Measurements from ENCODE around the gene SLC5A9. TPM values are rescaled to one million over a fixed set of nuclear protein-coding genes. Genes with fewer than 3 reads are reported as not detected.
"Not testable (repeated sequence)": the region's sequence is repeated elsewhere in the genome, so short reads cannot be mapped to it uniquely, and the experiment has no call there.

SLC5A9 gene
- total and polyA plus RNA-seq, 2 of the 13 experiments (the other 11 are each of a cell fraction or from before 2014, with no cell fraction given) = 42.0 to 65.0 TPM

DNA sequence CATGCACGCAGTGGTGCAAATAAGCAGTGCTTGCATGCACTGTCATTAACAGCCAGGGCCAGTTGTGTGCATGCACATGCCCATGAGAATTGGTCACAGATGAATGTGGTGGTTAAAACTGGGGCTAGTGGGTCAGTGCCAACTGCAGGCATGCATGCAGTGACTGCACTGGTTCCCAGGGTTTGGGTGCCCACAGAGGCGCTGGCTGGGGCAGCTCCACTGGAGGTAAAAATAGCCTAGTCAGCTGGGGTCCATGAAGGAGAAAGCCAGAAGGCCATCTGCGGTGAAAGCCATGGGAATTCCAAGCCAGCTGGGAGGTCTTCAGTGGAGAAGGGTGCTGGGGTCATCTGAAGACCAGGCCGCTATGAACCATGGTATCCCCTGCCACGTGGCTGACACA, 70.2 kb downstream of the SLC5A9 start:
- H3K4me1 ChIP-seq (ENCODE audit: insufficient read depth, low read length) = no peaks in the 10 kb centered on the region
- ATAC-seq = no peak
- no peak overlapping the region for H3K9ac ChIP-seq (ENCODE audit: insufficient read depth, low read depth, low read length)
- no peaks in the 10 kb centered on the region for H3K9me3 ChIP-seq (ENCODE audit: low read length)
- no TSS peak for BruUV-seq (replicated peaks)
- TF ChIP-seq CBX1 (IDR thresholded peaks at IDR 0.05; ENCODE audit: low read depth) (no peak), GZF1 (CRISPR knock-in tag; IDR thresholded peaks at IDR 0.05) (no peak)
- WGBS (ENCODE audit: low lambda C conversion rate) = 62% methylated on average over 4 of the region's 5 CpGs
- in situ Hi-C loops (cut with HindIII; ENCODE audit: extremely low pct_ligation_motif_present, low pct_unique_long_range_greater_than_20kb) = no loop called here
- CTCF ChIA-PET (ENCODE audit: low intra/inter-chr PET ratio, low total read pairs) = no interaction called here
- intact Hi-C loops (cut with micrococcal nuclease; ENCODE audit: unreplicated experiment) = no loop called here
- no peaks in the 10 kb centered on the region for H3K36me3 ChIP-seq (replicated peaks in 1 of 2; ENCODE audit: control insufficient read depth in 1 of 2, insufficient read depth in 2 of 2, low read length in 2 of 2)
- H4K20me1 ChIP-seq (ENCODE audit: insufficient read depth, low read length) = no peaks in the 10 kb centered on the region
- no peak overlapping the region for H2AFZ ChIP-seq (ENCODE audit: low read length)
- no peak overlapping the region for H3K4me3 ChIP-seq (replicated peaks in 1 of 3; ENCODE audit: insufficient read depth in 1 of 3, low read depth in 2 of 3, low read length in 3 of 3)
- FAIRE-seq = no peak
- POLR2A ChIA-PET = no interaction called here
- no peak for DNase-seq (ENCODE audit: low spot score)
- H3K79me2 ChIP-seq (ENCODE audit: insufficient read depth, low read length) = no peaks in the 10 kb centered on the region
- no peak overlapping the region for H3K4me2 ChIP-seq (ENCODE audit: low read depth, low read length)
- H3K27ac ChIP-seq (ENCODE audit: extremely low read length, insufficient read depth, low read length) = no peak overlapping the region
- no peaks in the 10 kb centered on the region for H3K27me3 ChIP-seq (ENCODE audit: control insufficient read depth in 1 of 2, insufficient read depth in 2 of 2, low read length in 2 of 2)

DNA sequence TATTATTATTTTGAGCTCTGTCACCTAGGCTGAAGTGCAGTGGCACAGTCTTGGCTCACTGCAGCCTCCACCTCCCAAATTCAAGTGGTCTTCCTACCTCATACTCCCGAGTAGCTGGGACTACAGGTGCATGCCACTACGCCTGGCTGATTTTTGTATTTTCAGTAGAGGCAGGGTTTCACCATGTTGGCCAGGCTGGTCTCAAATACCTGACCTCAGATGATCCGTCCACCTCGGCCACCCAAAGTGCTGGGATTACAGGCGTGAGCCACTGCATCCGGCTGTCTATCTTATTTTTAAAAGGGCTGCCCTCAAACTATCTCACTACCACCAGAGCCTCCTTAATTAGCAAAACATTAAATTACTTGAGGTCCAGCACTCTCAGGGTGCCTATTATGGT, 71.6 kb downstream of the SLC5A9 start:
- H3K4me2 ChIP-seq (ENCODE audit: low read depth, low read length); H3K9ac ChIP-seq (ENCODE audit: insufficient read depth, low read depth, low read length); FAIRE-seq; POLR2A ChIA-PET; H4K20me1 ChIP-seq (ENCODE audit: insufficient read depth, low read length); H3K4me3 ChIP-seq (replicated peaks in 1 of 3; ENCODE audit: insufficient read depth in 1 of 3, low read depth in 2 of 3, low read length in 3 of 3); H3K27me3 ChIP-seq (ENCODE audit: control insufficient read depth in 1 of 2, insufficient read depth in 2 of 2, low read length in 2 of 2); H3K9me3 ChIP-seq (ENCODE audit: low read length); H3K4me1 ChIP-seq (ENCODE audit: insufficient read depth, low read length); in situ Hi-C loops (cut with HindIII; ENCODE audit: extremely low pct_ligation_motif_present, low pct_unique_long_range_greater_than_20kb); CTCF ChIA-PET (ENCODE audit: low intra/inter-chr PET ratio, low total read pairs); H3K27ac ChIP-seq (ENCODE audit: extremely low read length, insufficient read depth, low read length); ATAC-seq; intact Hi-C loops (cut with micrococcal nuclease; ENCODE audit: unreplicated experiment); H2AFZ ChIP-seq (ENCODE audit: low read length); H3K79me2 ChIP-seq (ENCODE audit: insufficient read depth, low read length); BruUV-seq (replicated peaks); H3K36me3 ChIP-seq (replicated peaks in 1 of 2; ENCODE audit: control insufficient read depth in 1 of 2, insufficient read depth in 2 of 2, low read length in 2 of 2); DNase-seq (ENCODE audit: low spot score): not testable (repeated sequence)
- 57% methylated on average over 6 of the region's 6 CpGs for WGBS (ENCODE audit: low lambda C conversion rate)

- DNase-seq (ENCODE audit: low spot score) = no peak
- Histone ChIP-seq H2AFZ (ENCODE audit: low read length) (no peak overlapping the region), H3K9ac (ENCODE audit: insufficient read depth, low read depth, low read length) (no peak overlapping the region), H3K4me2 (ENCODE audit: low read depth, low read length) (no peak overlapping the region), H4K20me1 (ENCODE audit: insufficient read depth, low read length) (no peaks in the 10 kb centered on the region), H3K4me3 (replicated peaks in 1 of 3; ENCODE audit: insufficient read depth in 1 of 3, low read depth in 2 of 3, low read length in 3 of 3) (no peak overlapping the region), H3K27me3 (ENCODE audit: control insufficient read depth in 1 of 2, insufficient read depth in 2 of 2, low read length in 2 of 2) (no peaks in the 10 kb centered on the region), H3K27ac (ENCODE audit: extremely low read length, insufficient read depth, low read length) (no peak overlapping the region), H3K4me1 (ENCODE audit: insufficient read depth, low read length) (no peaks in the 10 kb centered on the region), H3K36me3 (replicated peaks in 1 of 2; ENCODE audit: control insufficient read depth in 1 of 2, insufficient read depth in 2 of 2, low read length in 2 of 2) (no peaks in the 10 kb centered on the region), H3K79me2 (ENCODE audit: insufficient read depth, low read length) (no peaks in the 10 kb centered on the region), H3K9me3 (ENCODE audit: low read length) (no peaks in the 10 kb centered on the region)
- POLR2A ChIA-PET = no interaction called here
- in situ Hi-C loops (cut with HindIII; ENCODE audit: extremely low pct_ligation_motif_present, low pct_unique_long_range_greater_than_20kb) (no loop called here), intact Hi-C loops (cut with micrococcal nuclease; ENCODE audit: unreplicated experiment) (no loop called here)
- no TSS peak for BruUV-seq (replicated peaks)
- ATAC-seq = no peak
- CTCF ChIA-PET (ENCODE audit: low intra/inter-chr PET ratio, low total read pairs) = no interaction called here
- FAIRE-seq = no peak
- WGBS (ENCODE audit: low lambda C conversion rate) = 21% methylated on average over 1 of the region's 1 CpG
- TF ChIP-seq GATAD1 (CRISPR knock-in tag; IDR thresholded peaks at IDR 0.05) = no peak
- TF ChIP-seq ZNF333 (CRISPR knock-in tag; IDR thresholded peaks at IDR 0.05; ENCODE audit: borderline replicate concordance) = no peak
- TF ChIP-seq ZNF747 (CRISPR knock-in tag; IDR thresholded peaks at IDR 0.05; ENCODE audit: borderline replicate concordance) = no peak
- TF ChIP-seq, protein P1, sequence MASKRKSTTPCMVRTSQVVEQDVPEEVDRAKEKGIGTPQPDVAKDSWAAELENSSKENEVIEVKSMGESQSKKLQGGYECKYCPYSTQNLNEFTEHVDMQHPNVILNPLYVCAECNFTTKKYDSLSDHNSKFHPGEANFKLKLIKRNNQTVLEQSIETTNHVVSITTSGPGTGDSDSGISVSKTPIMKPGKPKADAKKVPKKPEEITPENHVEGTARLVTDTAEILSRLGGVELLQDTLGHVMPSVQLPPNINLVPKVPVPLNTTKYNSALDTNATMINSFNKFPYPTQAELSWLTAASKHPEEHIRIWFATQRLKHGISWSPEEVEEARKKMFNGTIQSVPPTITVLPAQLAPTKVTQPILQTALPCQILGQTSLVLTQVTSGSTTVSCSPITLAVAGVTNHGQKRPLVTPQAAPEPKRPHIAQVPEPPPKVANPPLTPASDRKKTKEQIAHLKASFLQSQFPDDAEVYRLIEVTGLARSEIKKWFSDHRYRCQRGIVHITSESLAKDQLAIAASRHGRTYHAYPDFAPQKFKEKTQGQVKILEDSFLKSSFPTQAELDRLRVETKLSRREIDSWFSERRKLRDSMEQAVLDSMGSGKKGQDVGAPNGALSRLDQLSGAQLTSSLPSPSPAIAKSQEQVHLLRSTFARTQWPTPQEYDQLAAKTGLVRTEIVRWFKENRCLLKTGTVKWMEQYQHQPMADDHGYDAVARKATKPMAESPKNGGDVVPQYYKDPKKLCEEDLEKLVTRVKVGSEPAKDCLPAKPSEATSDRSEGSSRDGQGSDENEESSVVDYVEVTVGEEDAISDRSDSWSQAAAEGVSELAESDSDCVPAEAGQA (IDR thresholded peaks at IDR 0.05; ENCODE audit: low read depth) = no peak
- TF ChIP-seq, protein P1 (CRISPR knock-in tag; IDR thresholded peaks at IDR 0.05; ENCODE audit: borderline replicate concordance) = no peak
- no peak for TF ChIP-seq ATF7-NPFF (CRISPR knock-in tag; IDR thresholded peaks at IDR 0.05; ENCODE audit: low read depth)
Observed at GRCh38 chr1:48294656-48295055, 72.1 kb downstream of the SLC5A9 start.
